ENCODE results near the gene TRIM38.
A peak's percentile ranks its signal among the peaks of the same experiment; 100 is the strongest.

Gene TRIM38

GRCh38 chr6:26029857-26030653, 67.5 kb downstream of the TRIM38 start:
- Histone ChIP-seq H3K27ac (ENCODE audit: low read depth, low read length) (no peak overlapping the region), H3K4me1 (ENCODE audit: control insufficient read depth in 5 of 5, insufficient read depth in 5 of 5, low read length in 5 of 5) (peaks cover 0 to 52% (median 42%) of the 10 kb centered on the region in 5 donors), H3K27me3 (ENCODE audit: control insufficient read depth in 5 of 5, insufficient read depth in 4 of 5, low read length in 5 of 5) (no peaks in the 10 kb centered on the region), H3K4me3 (ENCODE audit: low read depth in 1 of 5, low read length in 5 of 5) (no peak overlapping the region), H3K36me3 (ENCODE audit: control insufficient read depth in 5 of 5, insufficient read depth in 5 of 5, low read length in 5 of 5) (no peaks in the 10 kb centered on the region), H3K9ac (ENCODE audit: low read length in 5 of 5) (no peak overlapping the region), H3K9me3 (ENCODE audit: control insufficient read depth in 5 of 5, low read length in 5 of 5) (no peaks in the 10 kb centered on the region)

- Histone ChIP-seq H3K9me3 (ENCODE audit: control insufficient read depth in 5 of 5, low read length in 5 of 5) (no peaks in the 10 kb centered on the region), H3K27ac (ENCODE audit: low read depth, low read length) (no peak overlapping the region), H3K9ac (ENCODE audit: low read length in 5 of 5) (no peak overlapping the region), H3K27me3 (ENCODE audit: control insufficient read depth in 5 of 5, insufficient read depth in 4 of 5, low read length in 5 of 5) (no peaks in the 10 kb centered on the region), H3K4me1 (ENCODE audit: control insufficient read depth in 5 of 5, insufficient read depth in 5 of 5, low read length in 5 of 5) (peaks cover 0 to 49% (median 38%) of the 10 kb centered on the region in 5 donors), H3K4me3 (ENCODE audit: low read depth in 1 of 5, low read length in 5 of 5) (no peak overlapping the region), H3K36me3 (ENCODE audit: control insufficient read depth in 5 of 5, insufficient read depth in 5 of 5, low read length in 5 of 5) (no peaks in the 10 kb centered on the region)
Measured at GRCh38 chr6:26030716-26031115, 68.1 kb downstream of the TRIM38 start.

- H3K9ac ChIP-seq (ENCODE audit: low read length in 5 of 5), result peak overlapping the region in 1 of 5 donors; percentile 61
- no peaks in the 10 kb centered on the region for H3K27me3 ChIP-seq (ENCODE audit: control insufficient read depth in 5 of 5, insufficient read depth in 4 of 5, low read length in 5 of 5)
- peak overlapping the region; percentile 84 for H3K27ac ChIP-seq (ENCODE audit: low read depth, low read length)
- H3K9me3 ChIP-seq (ENCODE audit: control insufficient read depth in 5 of 5, low read length in 5 of 5), result no peaks in the 10 kb centered on the region
- H3K4me1 ChIP-seq (ENCODE audit: control insufficient read depth in 5 of 5, insufficient read depth in 5 of 5, low read length in 5 of 5), result peaks cover 0 to 45% (median 33%) of the 10 kb centered on the region in 5 donors
- peak overlapping the region in 4 of 5 donors; percentile 63 to 83 (median 73) for H3K4me3 ChIP-seq (ENCODE audit: low read depth in 1 of 5, low read length in 5 of 5)
- H3K36me3 ChIP-seq (ENCODE audit: control insufficient read depth in 5 of 5, insufficient read depth in 5 of 5, low read length in 5 of 5), result no peaks in the 10 kb centered on the region
Measured at GRCh38 chr6:26031151-26031594, 68.6 kb downstream of the TRIM38 start.

GRCh38 chr6:26031595-26032339, 69.2 kb downstream of the TRIM38 start:
- peak overlapping the region in 4 of 5 donors; percentile 33 to 62 (median 50) for H3K9ac ChIP-seq (ENCODE audit: low read length in 5 of 5)
- H3K36me3 ChIP-seq (ENCODE audit: control insufficient read depth in 5 of 5, insufficient read depth in 5 of 5, low read length in 5 of 5), result no peaks in the 10 kb centered on the region
- no peaks in the 10 kb centered on the region for H3K9me3 ChIP-seq (ENCODE audit: control insufficient read depth in 5 of 5, low read length in 5 of 5)
- H3K27me3 ChIP-seq (ENCODE audit: control insufficient read depth in 5 of 5, insufficient read depth in 4 of 5, low read length in 5 of 5), result no peaks in the 10 kb centered on the region
- peak overlapping the region; percentile 63 to 83 (median 72) for H3K4me3 ChIP-seq (ENCODE audit: low read depth in 1 of 5, low read length in 5 of 5)
- H3K27ac ChIP-seq (ENCODE audit: low read depth, low read length), result peak overlapping the region; percentile 84
- H3K4me1 ChIP-seq (ENCODE audit: control insufficient read depth in 5 of 5, insufficient read depth in 5 of 5, low read length in 5 of 5), result peaks cover 0 to 39% (median 28%) of the 10 kb centered on the region in 5 donors

- no peaks in the 10 kb centered on the region for H3K27me3 ChIP-seq (ENCODE audit: control insufficient read depth in 5 of 5, insufficient read depth in 4 of 5, low read length in 5 of 5)
- peak overlapping the region; percentile 63 to 83 (median 72) for H3K4me3 ChIP-seq (ENCODE audit: low read depth in 1 of 5, low read length in 5 of 5)
- peaks cover 0 to 32% (median 24%) of the 10 kb centered on the region in 5 donors for H3K4me1 ChIP-seq (ENCODE audit: control insufficient read depth in 5 of 5, insufficient read depth in 5 of 5, low read length in 5 of 5)
- peak overlapping the region in 4 of 5 donors; percentile 61 to 78 (median 66) for H3K9ac ChIP-seq (ENCODE audit: low read length in 5 of 5)
- H3K27ac ChIP-seq (ENCODE audit: low read depth, low read length), result peak overlapping the region; percentile 84
- no peaks in the 10 kb centered on the region for H3K9me3 ChIP-seq (ENCODE audit: control insufficient read depth in 5 of 5, low read length in 5 of 5)
- no peaks in the 10 kb centered on the region for H3K36me3 ChIP-seq (ENCODE audit: control insufficient read depth in 5 of 5, insufficient read depth in 5 of 5, low read length in 5 of 5)
Measured at GRCh38 chr6:26032340-26033084, 69.9 kb downstream of the TRIM38 start.

GRCh38 chr6:26033085-26033940, 70.7 kb downstream of the TRIM38 start:
- Histone ChIP-seq H3K27me3 (ENCODE audit: control insufficient read depth in 5 of 5, insufficient read depth in 4 of 5, low read length in 5 of 5) (no peaks in the 10 kb centered on the region), H3K36me3 (ENCODE audit: control insufficient read depth in 5 of 5, insufficient read depth in 5 of 5, low read length in 5 of 5) (no peaks in the 10 kb centered on the region), H3K9ac (ENCODE audit: low read length in 5 of 5) (peak overlapping the region in 4 of 5 donors; percentile 61 to 78 (median 66)), H3K4me3 (ENCODE audit: low read depth in 1 of 5, low read length in 5 of 5) (peak overlapping the region; percentile 63 to 90 (median 78)), H3K4me1 (ENCODE audit: control insufficient read depth in 5 of 5, insufficient read depth in 5 of 5, low read length in 5 of 5) (peaks cover 0 to 29% (median 22%) of the 10 kb centered on the region in 5 donors), H3K9me3 (ENCODE audit: control insufficient read depth in 5 of 5, low read length in 5 of 5) (no peaks in the 10 kb centered on the region), H3K27ac (ENCODE audit: low read depth, low read length) (peak overlapping the region; percentile 84)

- Histone ChIP-seq H3K4me3 (ENCODE audit: low read depth in 1 of 5, low read length in 5 of 5) (peak overlapping the region; percentile 33 to 90 (median 78)), H3K27ac (ENCODE audit: low read depth, low read length) (peak overlapping the region; percentile 84), H3K4me1 (ENCODE audit: control insufficient read depth in 5 of 5, insufficient read depth in 5 of 5, low read length in 5 of 5) (peaks cover 0 to 29% (median 22%) of the 10 kb centered on the region in 5 donors), H3K9ac (ENCODE audit: low read length in 5 of 5) (peak overlapping the region in 3 of 5 donors; percentile 45 to 61 (median 55)), H3K36me3 (ENCODE audit: control insufficient read depth in 5 of 5, insufficient read depth in 5 of 5, low read length in 5 of 5) (no peaks in the 10 kb centered on the region), H3K9me3 (ENCODE audit: control insufficient read depth in 5 of 5, low read length in 5 of 5) (no peaks in the 10 kb centered on the region), H3K27me3 (ENCODE audit: control insufficient read depth in 5 of 5, insufficient read depth in 4 of 5, low read length in 5 of 5) (no peaks in the 10 kb centered on the region)
Measured at GRCh38 chr6:26033941-26034354, 71.3 kb downstream of the TRIM38 start.

GRCh38 chr6:26034905-26035304, 72.3 kb downstream of the TRIM38 start:
- no peaks in the 10 kb centered on the region for H3K36me3 ChIP-seq (ENCODE audit: control insufficient read depth in 5 of 5, insufficient read depth in 5 of 5, low read length in 5 of 5)
- H3K9ac ChIP-seq (ENCODE audit: low read length in 5 of 5), result no peak overlapping the region
- H3K4me3 ChIP-seq (ENCODE audit: low read depth in 1 of 5, low read length in 5 of 5), result no peak overlapping the region
- H3K27ac ChIP-seq (ENCODE audit: low read depth, low read length), result no peak overlapping the region
- H3K9me3 ChIP-seq (ENCODE audit: control insufficient read depth in 5 of 5, low read length in 5 of 5), result no peaks in the 10 kb centered on the region
- H3K4me1 ChIP-seq (ENCODE audit: control insufficient read depth in 5 of 5, insufficient read depth in 5 of 5, low read length in 5 of 5), result peaks cover 0 to 29% (median 22%) of the 10 kb centered on the region in 5 donors
- H3K27me3 ChIP-seq (ENCODE audit: control insufficient read depth in 5 of 5, insufficient read depth in 4 of 5, low read length in 5 of 5), result no peaks in the 10 kb centered on the region
